DMS 273 (cell line): ENCODE measurements around the gene LCN12.

Experiments
- DNase-seq: peaks from one replicate; lab custom pipeline; 2025; ENCODE audit not compliant: unreplicated experiment; lab: John Stamatoyannopoulos, UW

Gene LCN12

DNA sequence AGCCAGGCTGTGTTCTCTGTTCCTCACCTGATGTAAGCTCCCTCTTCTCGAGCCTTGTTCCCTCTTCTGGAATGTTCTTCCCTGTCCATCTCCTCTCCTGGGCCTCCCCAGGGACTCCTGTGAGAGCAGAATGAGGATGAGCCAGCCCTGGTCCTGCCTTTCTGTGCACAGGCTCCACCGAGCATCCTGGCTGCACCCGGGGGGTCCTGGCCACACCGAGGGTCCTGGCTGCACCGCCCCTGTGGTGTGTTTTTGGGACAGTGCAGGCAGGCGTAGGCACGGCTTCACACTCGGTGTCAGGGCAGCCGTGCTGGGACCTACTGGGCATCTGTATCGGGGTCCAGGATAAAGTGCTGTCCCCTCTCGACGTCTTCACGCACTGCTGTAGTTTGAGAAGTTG is 25.3 kb upstream of the LCN12 start:
- DNase-seq, result no peak

DNA sequence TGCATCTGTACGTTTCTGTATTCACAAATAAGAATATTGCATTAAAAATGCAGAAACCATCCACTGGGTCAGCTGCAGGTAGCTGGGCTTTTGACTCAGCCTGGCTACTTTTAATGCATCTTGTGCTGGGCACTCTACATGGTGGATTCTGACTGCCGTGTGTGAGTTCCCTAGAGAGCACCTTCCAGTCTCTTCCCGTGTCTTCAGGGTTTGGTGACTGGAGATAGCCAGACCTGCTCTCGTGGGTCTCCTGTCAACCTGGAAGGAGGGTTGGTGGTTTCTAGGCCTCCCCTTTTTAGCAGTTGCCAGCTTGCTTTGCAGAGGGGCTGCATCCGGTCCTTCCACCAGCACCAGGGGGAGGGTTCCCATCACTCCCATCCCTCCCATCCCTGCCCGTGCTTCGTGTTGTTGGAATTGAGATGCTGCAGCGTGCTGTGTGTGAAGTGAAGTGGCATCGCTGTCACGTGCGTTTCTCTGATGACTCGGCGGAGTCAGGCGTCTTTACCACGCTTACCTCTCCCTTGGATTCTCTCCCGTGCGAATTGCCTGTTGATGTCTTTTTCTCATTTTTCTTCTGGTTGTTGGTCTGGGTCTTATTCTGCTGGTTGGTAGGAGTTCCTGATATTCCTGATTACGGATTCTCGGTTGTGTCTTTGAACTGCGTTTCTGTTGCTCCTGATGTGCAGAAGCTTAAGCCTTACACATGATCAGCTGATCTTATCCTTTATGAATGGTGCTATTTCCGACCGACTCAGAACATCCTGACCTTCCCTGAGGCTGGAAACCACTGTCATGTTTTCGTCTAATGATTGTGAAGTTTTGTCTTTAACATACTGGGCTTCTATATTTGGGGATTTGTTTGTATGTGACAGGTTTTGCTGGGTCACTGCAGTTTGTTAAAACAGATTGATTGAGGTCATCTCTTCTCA is 24.5 kb upstream of the LCN12 start:
- no peak for DNase-seq

DNA sequence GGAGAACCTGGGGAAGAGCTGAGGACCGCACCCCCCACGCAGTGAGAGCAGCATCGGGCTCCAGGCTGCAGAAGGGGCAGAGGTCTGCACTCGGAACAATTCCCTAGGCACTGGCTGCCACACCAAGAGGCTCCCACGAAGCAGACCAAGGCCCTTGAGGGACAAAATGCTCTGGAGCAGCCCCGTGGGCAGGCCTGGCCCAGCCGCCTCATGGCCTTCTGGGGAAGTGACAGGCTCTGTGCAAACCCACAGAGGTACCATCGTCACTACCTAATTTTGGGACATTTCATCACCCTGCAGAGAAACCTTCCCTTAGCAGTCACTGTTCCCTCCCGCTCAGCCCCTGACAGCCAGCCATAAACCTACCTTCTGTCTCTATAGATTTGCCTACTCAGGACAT is 23.5 kb upstream of the LCN12 start:
- no peak for DNase-seq

DNA sequence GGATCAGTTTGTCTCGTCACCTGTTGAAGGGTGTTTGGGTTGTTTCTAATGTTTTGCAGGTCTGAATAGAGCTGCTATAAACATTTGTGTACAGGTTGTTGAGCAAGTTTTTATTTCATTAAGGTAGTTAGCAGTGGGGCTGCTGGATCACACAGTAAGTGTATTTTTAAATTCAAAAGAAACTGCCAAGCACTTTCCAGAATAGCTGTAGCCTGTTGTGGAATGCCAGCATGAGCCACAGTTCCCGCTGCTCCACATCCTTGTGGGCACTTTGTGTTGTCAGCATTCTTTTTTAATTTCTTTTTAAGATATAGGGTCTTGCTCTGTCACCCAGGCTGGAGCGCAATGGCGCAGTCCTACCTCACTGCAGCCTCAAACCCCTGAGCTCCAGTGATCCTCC is 22.1 kb upstream of the LCN12 start:
- no peak for DNase-seq

DNA sequence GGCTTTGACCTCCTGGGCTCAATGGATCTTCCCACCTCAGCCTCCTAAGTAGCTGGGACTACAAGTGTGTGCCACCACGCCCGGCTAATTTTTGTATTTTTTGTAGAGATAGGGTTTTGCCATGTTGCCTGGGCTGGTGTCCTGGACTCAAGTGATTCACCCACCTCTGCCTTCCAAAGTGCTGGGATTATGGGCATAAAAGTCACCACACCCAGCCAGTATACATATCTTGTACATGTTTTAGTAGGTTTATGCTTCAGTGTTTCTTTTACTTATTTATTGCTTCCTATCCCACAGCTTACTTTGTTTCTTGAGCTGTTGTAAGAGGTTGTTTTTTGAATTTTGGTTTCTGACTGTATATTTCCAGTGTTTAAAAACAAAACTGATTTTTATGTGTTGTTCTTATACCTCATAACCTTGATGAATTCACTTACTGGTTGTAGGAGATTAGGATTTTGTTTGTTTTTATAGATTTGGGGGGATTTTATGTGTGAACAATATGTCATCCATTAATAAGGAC is 20.4 kb upstream of the LCN12 start:
- DNase-seq, result no peak

DNA sequence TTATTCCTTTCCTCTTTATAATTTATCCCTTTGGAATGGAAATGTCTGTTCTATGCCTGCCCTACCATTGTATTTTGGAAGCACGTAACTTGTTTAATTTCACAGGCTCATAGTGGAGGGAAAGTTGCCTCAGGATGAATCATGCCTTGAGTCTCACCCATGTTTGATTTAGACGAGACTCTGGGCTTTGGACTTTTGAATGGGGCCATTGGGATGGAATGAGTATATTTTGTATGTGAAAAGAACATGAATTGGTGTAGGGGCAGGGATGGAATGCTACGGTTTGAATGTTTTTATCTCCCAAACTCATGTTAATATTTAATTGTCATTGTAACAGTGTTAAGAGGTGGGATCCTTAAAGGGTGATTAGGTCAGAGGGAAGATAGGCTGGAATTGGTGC is 17.8 kb upstream of the LCN12 start:
- DNase-seq, result no peak

DNA sequence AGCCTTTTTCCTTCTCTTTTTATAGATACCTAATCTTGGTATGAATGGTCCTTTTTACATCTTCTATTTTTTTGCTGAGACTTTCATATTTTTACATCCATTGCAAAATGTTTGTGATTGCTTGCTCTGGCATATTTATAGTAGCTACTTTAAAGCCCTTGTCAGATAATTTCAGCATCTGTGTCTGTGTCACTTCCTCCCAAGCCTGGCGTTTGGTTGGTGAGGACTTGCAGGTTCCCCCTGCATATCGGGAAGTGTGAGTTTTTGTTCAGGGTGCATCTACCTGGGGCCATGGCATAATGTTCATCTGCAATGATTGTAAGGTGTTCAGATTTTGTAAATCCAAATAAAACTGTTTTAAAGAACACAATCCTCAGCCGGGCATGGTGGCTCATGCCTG is 16.4 kb upstream of the LCN12 start:
- DNase-seq, result no peak

DNA sequence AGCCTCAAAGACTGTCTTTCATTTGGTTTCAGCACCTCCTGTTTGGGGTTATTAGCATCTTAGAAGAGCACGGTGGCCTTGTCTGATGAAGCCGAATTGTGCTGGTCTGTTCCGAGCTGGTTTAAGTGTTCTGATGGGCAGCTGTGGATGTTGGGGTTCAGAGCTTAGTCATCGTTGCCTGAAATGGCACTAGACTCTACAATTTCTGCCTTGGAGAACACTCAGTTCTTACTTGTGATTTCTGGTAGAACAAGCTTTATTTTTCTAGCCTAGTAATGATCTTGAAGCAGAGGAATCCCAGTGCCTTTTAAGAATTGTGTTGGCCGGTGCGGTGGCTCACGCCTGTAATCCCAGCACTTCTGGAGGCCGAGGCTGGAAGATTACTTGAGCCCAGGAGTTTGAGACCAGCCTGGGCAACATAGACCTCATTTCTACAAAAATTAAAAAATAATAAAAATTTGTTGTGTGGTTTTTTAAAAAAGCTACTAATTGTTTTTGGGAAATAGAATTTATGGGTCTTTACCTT is 15.4 kb upstream of the LCN12 start:
- no peak for DNase-seq

DNA sequence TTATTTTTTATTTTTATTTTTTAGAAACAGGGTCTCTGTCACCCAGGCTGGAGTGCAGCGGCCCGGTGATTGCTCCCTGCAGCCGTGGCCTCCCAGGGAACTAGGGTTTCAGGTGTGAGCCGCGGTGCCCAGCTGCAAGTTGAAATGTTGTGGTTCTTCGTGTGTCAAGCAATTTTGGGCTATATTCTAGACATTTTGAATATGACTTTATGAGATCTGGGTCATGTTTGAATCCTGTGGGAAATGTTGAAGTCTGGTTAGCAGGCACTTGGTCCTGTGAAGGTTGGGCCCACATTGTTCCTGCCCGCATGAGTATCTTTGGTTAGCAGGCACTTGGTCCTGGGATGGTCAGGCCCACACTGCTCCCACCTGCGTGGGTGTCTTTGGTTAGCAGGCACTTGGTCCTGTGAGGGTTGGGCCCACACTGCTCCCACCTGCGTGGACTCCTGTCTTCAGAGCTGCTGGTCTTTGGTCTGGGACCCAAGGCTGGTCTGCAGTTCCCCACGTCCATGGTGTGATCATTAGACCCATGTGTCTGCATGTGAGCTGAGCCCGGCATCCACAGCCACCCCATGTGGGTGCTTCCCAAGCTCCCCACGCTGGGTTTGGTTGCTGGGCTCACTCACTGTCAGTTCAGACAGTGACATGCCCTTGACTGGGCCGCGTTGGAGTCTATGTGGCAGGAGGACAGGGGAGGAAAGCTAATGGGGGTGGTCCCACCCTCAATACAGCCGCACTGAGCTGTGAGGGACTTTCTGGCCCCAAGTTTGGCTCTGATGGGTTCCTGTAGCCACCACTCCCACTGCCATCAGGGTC is 14.7 kb upstream of the LCN12 start:
- no peak for DNase-seq

DNA sequence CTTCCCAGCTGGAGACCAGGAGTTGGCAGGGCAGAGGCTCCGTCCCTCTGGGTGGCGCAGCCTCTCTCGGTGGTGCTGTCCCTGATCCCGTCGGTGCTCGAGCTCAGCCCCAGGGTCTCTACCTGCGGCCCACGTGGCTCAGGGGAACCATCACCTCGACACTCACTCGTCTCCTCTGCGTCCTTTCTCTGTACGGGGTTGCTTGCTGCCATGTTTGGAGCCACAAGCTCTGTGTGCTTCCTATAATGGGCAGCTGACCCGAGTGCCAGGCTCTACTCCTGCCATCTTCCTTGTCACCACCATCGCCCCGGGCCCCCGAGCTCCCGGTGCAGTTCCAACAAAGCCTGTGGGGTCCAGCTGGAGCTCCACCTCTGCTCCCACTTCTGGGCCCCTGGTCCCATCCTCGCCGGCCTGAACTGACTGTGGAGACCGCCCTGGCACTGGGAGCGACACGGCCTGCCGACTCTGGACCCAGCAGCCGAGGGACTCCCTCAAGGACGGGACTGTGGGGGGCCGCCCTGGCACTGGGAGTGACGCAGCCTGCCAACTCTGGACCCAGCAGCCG is 12.6 kb upstream of the LCN12 start:
- no peak for DNase-seq

DNA sequence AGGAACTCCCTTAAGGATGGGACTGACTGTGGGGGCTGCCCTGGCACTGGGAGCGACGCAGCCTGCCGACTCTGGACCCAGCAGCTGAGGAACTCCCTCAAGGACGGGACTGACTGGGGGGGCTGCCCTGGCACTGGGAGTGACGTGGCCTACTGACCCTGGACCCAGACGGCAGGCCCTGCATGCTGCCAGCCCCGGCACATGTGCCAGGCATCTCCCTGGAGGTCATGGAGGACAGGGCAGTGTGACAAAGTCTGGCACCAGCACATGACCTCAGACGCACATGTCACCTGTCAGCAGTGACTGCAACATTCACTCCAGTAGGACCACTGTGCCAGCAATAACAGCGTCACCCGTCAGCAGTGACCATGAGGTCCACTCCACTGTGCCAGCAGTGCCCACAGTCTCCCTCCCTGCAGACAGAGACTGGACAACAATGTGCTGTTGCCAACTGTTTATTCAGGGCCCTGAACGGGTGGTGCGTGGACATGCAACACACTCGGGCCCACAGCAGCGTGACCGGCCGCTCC is 12.0 kb upstream of the LCN12 start:
- DNase-seq, result no peak

DNA sequence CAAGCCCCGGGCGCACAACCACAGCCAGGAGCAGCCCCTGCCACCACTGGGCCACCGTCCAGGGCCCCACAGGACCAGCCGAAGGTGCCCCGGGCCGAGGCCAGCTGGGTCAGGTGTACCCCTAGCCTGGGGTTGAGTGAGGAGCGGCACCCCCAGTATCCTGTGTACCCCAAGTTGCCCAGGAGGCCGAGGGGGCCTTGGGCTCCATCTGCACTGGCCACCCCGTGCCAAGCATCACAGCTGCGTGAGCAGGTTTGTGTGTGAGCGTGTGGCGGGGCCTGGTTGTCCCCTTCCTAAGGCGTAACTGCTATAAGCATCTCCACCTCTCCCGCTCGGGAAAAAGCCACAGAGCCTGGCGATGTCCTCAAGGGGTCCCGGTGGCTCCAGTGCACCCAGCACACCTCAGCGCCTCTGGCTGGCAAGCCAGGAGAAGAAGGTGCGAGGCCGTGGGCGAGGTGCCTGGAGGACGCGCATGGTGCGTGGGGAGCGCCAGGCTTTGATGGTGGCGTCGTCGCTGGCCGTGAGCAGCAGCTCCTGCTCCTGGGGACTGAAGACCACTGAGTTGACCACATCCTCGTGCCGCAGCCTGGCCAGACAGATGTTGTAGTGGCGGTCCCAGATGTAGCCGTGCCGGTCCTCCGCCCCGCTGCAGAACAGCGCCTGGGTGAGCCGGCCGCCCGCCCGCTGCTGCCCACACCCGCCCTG is 11.4 kb upstream of the LCN12 start:
- DNase-seq, result no peak

DNA sequence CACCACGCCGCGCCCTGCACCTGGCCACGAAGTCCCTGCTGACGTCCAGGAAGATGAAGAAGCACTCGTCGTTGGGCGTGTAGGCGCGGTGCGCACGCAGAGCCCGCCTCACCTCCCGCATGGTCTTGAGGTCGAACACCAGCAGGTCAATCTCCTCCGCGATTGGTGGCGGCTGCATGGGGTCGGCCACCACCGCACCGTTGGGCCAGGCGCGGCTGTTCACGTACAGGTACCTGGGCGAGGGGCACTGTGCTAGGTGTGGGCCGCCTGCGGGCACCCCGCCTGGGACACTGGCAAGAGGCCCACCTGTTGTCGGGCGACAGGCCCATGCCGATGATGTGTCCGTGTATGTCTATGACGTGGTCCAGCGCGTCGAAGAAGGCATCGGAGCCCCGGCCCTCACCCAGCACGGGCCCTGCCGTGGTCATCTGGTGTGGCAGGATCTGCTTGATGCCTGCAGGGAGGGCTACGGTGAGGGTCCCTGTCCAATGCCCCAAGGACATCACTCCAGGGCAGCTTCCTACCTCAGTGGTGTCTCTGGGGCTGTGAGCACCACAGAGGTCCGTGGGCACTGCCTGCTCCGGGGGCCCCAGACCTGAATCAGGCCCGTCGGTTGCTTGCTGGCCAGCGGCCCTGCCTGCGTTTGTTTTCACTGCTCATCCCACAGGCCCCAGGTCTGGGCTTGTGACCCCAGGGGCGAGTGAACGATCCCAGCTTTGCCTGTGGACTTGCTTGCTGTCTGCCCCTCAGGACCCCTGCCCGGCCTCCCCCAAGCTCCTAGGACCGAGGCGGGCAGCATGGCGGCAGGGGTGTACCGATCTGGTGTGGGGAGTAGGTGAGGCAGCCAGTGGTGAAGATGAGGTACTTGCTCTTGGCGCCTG is 10.6 kb upstream of the LCN12 start:
- DNase-seq, result no peak

DNA sequence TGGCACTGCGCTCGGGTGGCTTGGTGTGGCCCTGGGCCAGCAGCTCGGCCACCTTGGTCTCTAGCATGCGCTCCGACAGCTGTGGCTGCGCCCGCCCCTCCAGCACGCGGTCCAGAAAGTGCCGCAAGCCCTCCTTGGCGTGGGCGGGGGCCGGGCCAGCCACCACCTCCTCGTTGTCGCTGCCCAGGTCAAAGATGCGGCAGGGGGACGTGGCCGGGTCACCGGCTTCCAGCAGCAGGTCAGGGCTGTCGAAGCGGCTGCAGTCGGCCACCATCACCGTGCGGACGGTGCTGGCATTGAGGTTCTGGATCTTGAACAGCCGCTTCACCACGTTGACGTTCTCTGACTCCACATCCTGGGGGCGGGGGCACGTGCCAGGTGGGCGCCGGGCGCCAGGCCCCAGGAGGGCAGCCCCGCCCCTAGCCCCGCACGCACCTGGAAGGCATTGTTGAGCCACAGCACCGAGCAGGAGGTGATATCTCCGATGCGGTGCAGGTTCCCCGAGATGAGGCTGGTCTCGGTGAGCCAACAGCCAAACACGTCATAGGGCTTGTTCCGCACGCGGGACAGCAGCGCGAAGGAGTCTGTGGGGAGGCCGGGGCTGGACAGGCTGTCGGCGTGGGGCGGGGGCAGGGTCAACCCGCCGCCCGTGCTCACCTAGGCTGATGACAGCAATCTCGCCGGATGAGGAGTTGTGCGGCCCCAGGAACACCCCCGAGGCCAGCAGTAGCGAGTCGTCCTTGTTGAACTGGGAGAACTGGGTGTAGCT is 9.8 kb upstream of the LCN12 start:
- DNase-seq, result no peak

DNA sequence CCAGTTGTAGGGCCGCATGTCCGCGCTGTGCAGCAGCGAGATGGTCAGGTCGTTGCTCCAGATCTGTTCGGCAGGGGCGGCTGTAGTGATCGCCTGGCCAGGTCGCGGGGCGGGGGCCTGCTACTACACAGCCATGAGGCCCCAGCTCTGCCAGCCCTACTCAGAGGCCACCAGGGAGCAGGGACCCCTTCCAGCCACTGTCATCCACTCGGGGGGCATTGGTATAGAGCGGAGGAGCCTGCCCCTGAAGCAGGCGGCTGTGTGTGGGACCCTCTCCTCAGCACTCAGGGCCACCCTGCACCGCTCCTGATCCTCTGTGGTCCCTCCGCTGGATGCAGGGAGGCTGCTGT is 9.2 kb upstream of the LCN12 start:
- no peak for DNase-seq

DNA sequence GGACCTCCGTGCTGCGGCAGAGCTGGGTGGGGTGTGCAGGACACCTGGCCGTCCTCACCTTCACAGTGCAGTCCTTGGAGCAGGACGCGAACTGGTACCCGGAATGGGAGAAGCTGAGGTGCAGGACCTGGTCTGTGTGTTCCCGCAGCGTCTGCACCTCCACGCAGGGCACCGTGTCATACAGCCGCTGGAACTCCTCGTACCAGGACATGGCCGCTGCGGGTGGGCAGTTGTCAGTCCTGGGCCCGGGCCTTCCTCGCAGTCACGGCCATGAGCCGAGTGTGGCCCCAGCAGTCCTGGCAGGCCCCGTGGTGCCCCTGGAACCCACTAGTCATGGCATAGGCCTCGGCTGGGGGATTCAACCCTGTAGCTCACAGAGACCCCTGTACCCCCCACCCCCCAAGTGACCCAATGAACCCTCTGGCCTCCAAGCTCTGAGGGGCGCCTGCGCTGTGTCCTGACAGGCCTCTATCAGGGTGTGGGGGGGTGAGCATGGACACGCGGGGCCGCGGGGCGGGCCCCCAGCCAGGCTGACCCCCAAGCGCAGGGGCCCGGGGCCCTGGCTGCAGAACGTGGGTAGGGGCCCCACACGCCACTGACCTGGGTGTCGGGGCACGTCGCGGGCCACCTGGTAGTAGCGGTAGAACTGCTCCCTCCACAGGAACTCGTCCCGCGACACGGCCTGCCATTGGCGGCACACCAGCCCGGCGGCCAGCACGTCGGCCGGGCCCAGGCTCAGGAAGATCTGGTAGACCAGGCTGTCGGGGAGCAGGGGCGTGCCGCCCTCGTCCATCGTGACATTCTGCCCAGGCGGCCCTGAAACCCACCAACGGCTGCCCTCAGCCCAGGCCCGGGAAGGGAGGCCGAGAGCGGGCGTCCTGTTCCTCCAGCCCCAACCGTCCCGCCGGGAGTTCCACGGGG is 8.5 kb upstream of the LCN12 start:
- peak; percentile 70 for DNase-seq

DNA sequence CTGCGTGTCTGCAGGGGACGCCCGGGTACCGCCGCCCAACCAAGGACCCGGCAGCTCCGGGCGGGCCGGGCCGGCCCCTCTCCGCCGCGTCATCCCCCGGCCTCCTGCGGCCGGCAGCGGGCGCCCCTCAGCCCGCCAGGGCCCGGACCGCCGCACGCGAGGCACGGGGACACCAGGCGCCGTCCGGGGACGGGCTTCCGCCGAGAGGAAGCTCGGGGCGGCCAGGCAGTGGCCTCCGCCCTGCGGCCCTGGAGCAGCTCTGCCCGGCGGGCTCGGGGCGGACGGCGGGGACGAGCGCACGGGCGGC is 7.9 kb upstream of the LCN12 start:
- DNase-seq, result peak; percentile 82
